Measurements from ENCODE around the gene CDK5RAP3.
"Not testable (repeated sequence)": the region's sequence is repeated elsewhere in the genome, so short reads cannot be mapped to it uniquely, and the experiment has no call there.

The CDK5RAP3 gene

GRCh38 chr17:47970725-47971499 lies at the start of gene CDK5RAP3:
CDK5RAP3 (plus strand) TSS chr17:47971113; CDS start chr17:47971147, 34 bp downstream.
- peak; percentile 99 for DNase-seq

GRCh38 chr17:47924785-47925677 lies 45.9 kb upstream of the CDK5RAP3 start:
- no peak for DNase-seq

GRCh38 chr17:47925678-47925988 lies 45.3 kb upstream of the CDK5RAP3 start:
- DNase-seq, result no peak

GRCh38 chr17:47927821-47928400 lies 43.0 kb upstream of the CDK5RAP3 start:
- DNase-seq, result no peak

GRCh38 chr17:47928415-47928814 lies 42.5 kb upstream of the CDK5RAP3 start:
- no peak for DNase-seq

GRCh38 chr17:47929218-47930000 lies 41.5 kb upstream of the CDK5RAP3 start:
- no peak for DNase-seq

- no peak for DNase-seq
These were observed 39.1 kb upstream of the CDK5RAP3 start for GRCh38 chr17:47931848-47932247.

GRCh38 chr17:47934856-47935255 lies 36.1 kb upstream of the CDK5RAP3 start:
- DNase-seq, result no peak

- DNase-seq, result not testable (repeated sequence)
These were observed 35.4 kb upstream of the CDK5RAP3 start for GRCh38 chr17:47935468-47935867.

GRCh38 chr17:47935961-47936360 lies 35.0 kb upstream of the CDK5RAP3 start:
- DNase-seq, result no peak

GRCh38 chr17:47937941-47938340 lies 33.0 kb upstream of the CDK5RAP3 start:
- no peak for DNase-seq

GRCh38 chr17:47941246-47942095 lies 29.4 kb upstream of the CDK5RAP3 start, which contains the start of gene PNPO:
PNPO (plus strand) TSS chr17:47941571; CDS start chr17:47941676, 105 bp downstream.
- peak; percentile 93 to 95 for DNase-seq

- no peak for DNase-seq
These were observed 28.8 kb upstream of the CDK5RAP3 start for GRCh38 chr17:47942096-47942510.

GRCh38 chr17:47942568-47942967 lies 28.3 kb upstream of the CDK5RAP3 start:
- DNase-seq, result no peak

- DNase-seq, result no peak
These were observed 25.8 kb upstream of the CDK5RAP3 start for GRCh38 chr17:47945080-47945479.

- DNase-seq, result no peak
These were observed 25.1 kb upstream of the CDK5RAP3 start for GRCh38 chr17:47945529-47946508.

GRCh38 chr17:47946516-47946915 lies 24.4 kb upstream of the CDK5RAP3 start:
- no peak for DNase-seq

- peak; percentile 65 to 77 for DNase-seq
These were observed 23.9 kb upstream of the CDK5RAP3 start for GRCh38 chr17:47946929-47947397.

- no peak for DNase-seq
These were observed 22.2 kb upstream of the CDK5RAP3 start for GRCh38 chr17:47948706-47949196.

- DNase-seq, result peak; percentile 74 to 76
These were observed 21.6 kb upstream of the CDK5RAP3 start for GRCh38 chr17:47949197-47949759.
